Mononuclear cell (primary cell): ENCODE data around the gene ITGBL1. TPM values are rescaled to one million over a fixed set of nuclear protein-coding genes. Genes with fewer than 3 reads are reported as not detected.

ENCODE experiments used
- H3K27me3 ChIP-seq: 2 replicates; pipeline ENCODE4 v1.6.0; 2011; ENCODE audit warnings: low read length, control low read depth; ENCODE audit not compliant: insufficient read depth
- H3K4me1 ChIP-seq: 2 replicates; pipeline ENCODE4 v1.5.1; 2011; ENCODE audit warnings: mild to moderate bottlenecking, low read length, control low read depth; ENCODE audit not compliant: insufficient read depth
- H3K4me3 ChIP-seq: 2 replicates; pipeline ENCODE4 v1.5.1; 2011; ENCODE audit warnings: mild to moderate bottlenecking, low read length, moderate library complexity
- H3K9me3 ChIP-seq: 2 replicates; pipeline ENCODE4 v1.5.1; 2011; ENCODE audit warnings: low read depth, mild to moderate bottlenecking, control low read depth, low read length
- total RNA-seq: library from RNA; depleted of rRNA; stranded (reverse); fragments of >200 nt; gene quantifications from one replicate; pipeline ENCODE4 v1.2.3, GENCODE V29; 2012

ITGBL1 gene
- total RNA-seq, 1 donor: not detected

GRCh38 chr13:101596803-101597202 lies 144.3 kb downstream of the ITGBL1 start:
- no peaks in the 10 kb centered on the region for H3K4me1 ChIP-seq
- H3K4me3 ChIP-seq: no peak overlapping the region
- no peaks in the 10 kb centered on the region for H3K27me3 ChIP-seq
- no peaks in the 10 kb centered on the region for H3K9me3 ChIP-seq

GRCh38 chr13:101611491-101612475 lies 159.3 kb downstream of the ITGBL1 start:
- Histone ChIP-seq H3K4me1 (no peaks in the 10 kb centered on the region), H3K27me3 (no peaks in the 10 kb centered on the region), H3K4me3 (no peak overlapping the region), H3K9me3 (no peaks in the 10 kb centered on the region)

DNA sequence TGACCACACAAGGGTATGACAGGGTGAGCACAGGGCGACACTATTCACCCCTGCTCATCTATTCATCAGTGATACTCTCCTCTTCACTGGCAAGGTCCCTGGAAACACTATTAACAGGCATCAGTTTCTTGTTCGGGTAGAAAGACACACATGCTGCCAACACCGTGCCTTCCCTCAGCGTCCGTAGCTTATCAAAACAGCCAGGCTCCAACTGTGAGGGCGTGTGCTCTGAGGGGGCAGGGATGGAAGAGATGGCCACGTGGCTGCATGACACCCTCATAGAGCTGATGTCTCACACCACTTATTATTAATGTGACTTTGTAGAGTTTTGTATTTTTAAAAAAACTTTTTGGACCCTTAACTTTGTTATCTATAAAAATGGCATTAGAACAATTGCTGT lies 160.3 kb downstream of the ITGBL1 start:
- no peaks in the 10 kb centered on the region for H3K27me3 ChIP-seq
- no peak overlapping the region for H3K4me3 ChIP-seq
- no peaks in the 10 kb centered on the region for H3K4me1 ChIP-seq
- H3K9me3 ChIP-seq: no peaks in the 10 kb centered on the region

- H3K9me3 ChIP-seq: no peaks in the 10 kb centered on the region
- no peak overlapping the region for H3K4me3 ChIP-seq
- H3K4me1 ChIP-seq: no peaks in the 10 kb centered on the region
- no peaks in the 10 kb centered on the region for H3K27me3 ChIP-seq
Measured at GRCh38 chr13:101614491-101614890, 162.0 kb downstream of the ITGBL1 start.

DNA sequence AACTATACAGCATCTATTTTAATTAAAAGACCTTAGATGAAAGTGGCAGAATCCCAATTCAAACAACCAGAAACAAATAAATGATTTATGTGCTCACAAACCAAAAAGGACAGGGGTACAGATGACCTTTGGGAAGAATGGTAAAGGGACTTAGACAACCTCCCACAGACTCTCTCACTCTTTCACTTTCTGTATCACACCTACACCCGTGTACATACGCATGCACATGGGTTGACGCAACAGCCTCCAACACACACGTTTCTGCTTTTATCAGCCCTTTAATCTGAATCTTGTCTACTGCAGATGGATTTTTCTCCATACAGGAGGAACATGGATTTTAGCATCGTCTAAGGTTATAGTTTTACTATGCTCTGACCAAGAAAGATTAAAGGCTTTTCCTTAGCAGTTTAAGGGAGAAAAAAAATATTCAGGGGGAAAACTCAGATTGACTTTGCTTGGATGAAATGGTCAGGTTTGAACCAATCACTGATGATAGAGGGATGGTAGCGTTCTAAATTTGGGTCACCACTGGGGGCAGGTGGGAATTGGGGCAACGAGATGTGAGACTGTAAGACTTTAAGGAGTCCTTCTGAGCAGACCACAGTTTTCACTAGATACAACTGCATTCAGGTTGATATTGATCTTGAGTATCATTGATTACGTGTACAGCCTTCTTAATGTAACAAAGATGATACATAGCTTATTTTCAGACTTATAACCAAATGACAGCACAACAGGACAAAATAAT lies 166.1 kb downstream of the ITGBL1 start:
- no peaks in the 10 kb centered on the region for H3K27me3 ChIP-seq
- no peaks in the 10 kb centered on the region for H3K9me3 ChIP-seq
- H3K4me1 ChIP-seq: no peaks in the 10 kb centered on the region
- H3K4me3 ChIP-seq: no peak overlapping the region

- no peaks in the 10 kb centered on the region for H3K9me3 ChIP-seq
- peaks cover 4% of the 10 kb centered on the region for H3K4me1 ChIP-seq
- H3K27me3 ChIP-seq: no peaks in the 10 kb centered on the region
- no peak overlapping the region for H3K4me3 ChIP-seq
Measured at GRCh38 chr13:101621099-101621498, 168.6 kb downstream of the ITGBL1 start.

- Histone ChIP-seq H3K4me1 (peaks cover 7% of the 10 kb centered on the region), H3K9me3 (no peaks in the 10 kb centered on the region), H3K4me3 (no peak overlapping the region), H3K27me3 (no peaks in the 10 kb centered on the region)
Measured at GRCh38 chr13:101623470-101624209, 171.2 kb downstream of the ITGBL1 start.

- H3K4me3 ChIP-seq: no peak overlapping the region
- peaks cover 7% of the 10 kb centered on the region for H3K4me1 ChIP-seq
- H3K9me3 ChIP-seq: no peaks in the 10 kb centered on the region
- no peaks in the 10 kb centered on the region for H3K27me3 ChIP-seq
Measured at GRCh38 chr13:101624210-101624922, 171.9 kb downstream of the ITGBL1 start.

- Histone ChIP-seq H3K9me3 (no peaks in the 10 kb centered on the region), H3K4me3 (no peak overlapping the region), H3K4me1 (peaks cover 7% of the 10 kb centered on the region), H3K27me3 (no peaks in the 10 kb centered on the region)
Measured at GRCh38 chr13:101624981-101625380, 172.5 kb downstream of the ITGBL1 start.

DNA sequence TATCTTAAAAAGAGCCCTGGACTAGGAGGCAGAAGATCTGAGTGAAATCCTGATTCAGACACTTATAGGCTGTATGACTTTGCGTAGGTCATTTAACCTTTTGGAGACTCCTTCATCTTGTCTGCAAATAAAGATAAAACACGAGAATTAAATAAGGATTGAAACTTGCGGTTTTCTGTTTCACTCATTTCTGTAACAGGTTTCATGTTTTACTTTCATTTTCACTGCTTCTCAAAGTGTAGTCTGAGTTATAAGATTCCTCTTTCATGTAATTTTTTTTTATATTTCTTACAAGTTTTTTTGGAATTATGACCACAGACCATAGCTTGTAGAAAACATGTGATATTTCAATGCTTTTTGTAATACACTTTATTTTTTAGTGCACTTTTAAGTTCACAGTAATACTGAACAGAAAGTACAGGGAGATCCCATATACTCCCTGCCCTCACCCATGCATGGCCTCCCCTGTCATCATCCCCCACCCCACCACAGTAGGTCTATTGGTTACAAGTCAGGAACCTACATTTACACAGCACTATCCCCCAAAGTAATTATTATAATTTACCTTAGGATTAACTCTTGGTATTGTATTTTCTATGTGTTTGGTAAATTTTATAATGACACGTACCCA lies 174.6 kb downstream of the ITGBL1 start:
- H3K4me3 ChIP-seq: no peak overlapping the region
- H3K27me3 ChIP-seq: no peaks in the 10 kb centered on the region
- H3K9me3 ChIP-seq: no peaks in the 10 kb centered on the region
- peaks cover 7% of the 10 kb centered on the region for H3K4me1 ChIP-seq

GRCh38 chr13:101627556-101627943 lies 175.1 kb downstream of the ITGBL1 start:
- no peaks in the 10 kb centered on the region for H3K27me3 ChIP-seq
- no peaks in the 10 kb centered on the region for H3K9me3 ChIP-seq
- peaks cover 7% of the 10 kb centered on the region for H3K4me1 ChIP-seq
- H3K4me3 ChIP-seq: no peak overlapping the region

GRCh38 chr13:101628900-101629299 lies 176.4 kb downstream of the ITGBL1 start:
- H3K4me3 ChIP-seq: no peak overlapping the region
- peaks cover 7% of the 10 kb centered on the region for H3K4me1 ChIP-seq
- H3K27me3 ChIP-seq: no peaks in the 10 kb centered on the region
- H3K9me3 ChIP-seq: no peaks in the 10 kb centered on the region

GRCh38 chr13:101631395-101631794 lies 178.9 kb downstream of the ITGBL1 start:
- Histone ChIP-seq H3K4me1 (peaks cover 4% of the 10 kb centered on the region), H3K9me3 (no peaks in the 10 kb centered on the region), H3K4me3 (no peak overlapping the region), H3K27me3 (no peaks in the 10 kb centered on the region)

DNA sequence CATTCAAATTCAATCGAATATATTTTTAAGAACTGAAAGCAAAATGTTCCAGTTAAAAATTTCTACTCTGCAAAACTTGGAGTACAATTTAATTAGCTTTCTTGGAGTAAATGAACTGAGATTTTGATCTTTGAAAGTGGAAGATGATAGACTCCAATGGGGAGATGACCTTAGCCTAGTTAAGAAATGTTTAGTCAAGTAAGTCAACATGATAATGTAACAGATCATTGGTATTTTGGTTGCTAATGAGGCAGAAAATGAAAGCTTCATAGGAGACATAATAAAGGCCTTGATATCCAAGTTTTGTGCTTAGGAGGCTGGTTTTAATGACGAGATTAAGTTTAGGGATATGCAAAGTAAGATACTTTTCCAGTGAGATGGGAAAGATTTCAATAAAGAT lies 181.7 kb downstream of the ITGBL1 start:
- Histone ChIP-seq H3K9me3 (no peaks in the 10 kb centered on the region), H3K27me3 (no peaks in the 10 kb centered on the region), H3K4me3 (no peak overlapping the region), H3K4me1 (no peaks in the 10 kb centered on the region)
